Measurements from ENCODE around the gene LGALS7B. TPM values are rescaled to one million over a fixed set of nuclear protein-coding genes. Genes with fewer than 3 reads are reported as not detected.

LGALS7B gene
- total RNA-seq, 1 experiment from 2014 or later = 2.4 TPM

DNA sequence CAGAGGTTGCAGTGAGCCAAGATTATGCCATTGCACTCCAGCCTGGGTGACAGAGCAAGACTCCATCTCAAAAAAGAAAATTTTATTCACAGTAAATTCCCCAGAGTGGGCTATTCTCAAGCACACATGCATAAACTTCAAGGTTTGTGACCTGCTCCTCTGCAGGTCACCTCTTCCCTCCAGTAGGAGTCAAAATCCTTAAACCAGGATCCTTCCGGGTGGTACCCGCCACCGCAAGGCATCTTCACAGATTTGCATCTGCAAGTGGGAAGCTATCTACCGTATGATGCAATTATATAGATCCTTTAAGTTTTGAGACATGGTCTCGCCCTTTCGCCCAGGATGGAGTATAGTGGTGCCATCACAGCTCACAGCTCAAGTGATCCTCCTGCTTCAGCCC, 45.6 kb downstream of the LGALS7B start:
- ChIA-PET CTCF (interaction anchor here (1.3 kb wide), 1 partner anchor 53 kb away, joined by 4 read pairs; no protein-coding TSS in a partner anchor), POLR2A (interaction anchor here (0.7 to 2.2 kb wide), 2 partner anchors 15 to 73 kb away, joined by 3 to 7 read pairs; no protein-coding TSS in a partner anchor)
- BruUV-seq (replicated peaks) = no TSS peak

More for the DNA sequence above, 45.6 kb downstream of the LGALS7B start:
- intact Hi-C loops (cut with micrococcal nuclease) = loop anchor here (5.0 kb wide), 1 partner anchor 97 kb away; no protein-coding TSS in a partner anchor
- Histone ChIP-seq H3K4me2 (ENCODE audit: low read length) (no peak overlapping the region), H3K27ac (ENCODE audit: low read depth, low read length) (no peak overlapping the region), H4K20me1 (ENCODE audit: insufficient read depth) (peaks cover 7% of the 10 kb centered on the region; the same call in 1 of the 2 replicates), H3K4me1 (ENCODE audit: control insufficient read depth in 1 of 2, insufficient read depth in 2 of 2, low read length in 2 of 2) (peaks cover 2 to 32% of the 10 kb centered on the region in 2 experiments; a peak in 3 of 4 replicates), H3K9me3 (ENCODE audit: control insufficient read depth in 1 of 2, insufficient read depth in 1 of 2, low read depth in 1 of 2, low read length in 2 of 2) (no peaks in the 10 kb centered on the region), H3K9me2 (ENCODE audit: insufficient read depth) (no peaks in the 10 kb centered on the region), H2AFZ (ENCODE audit: low read depth, low read length, poor library complexity, severe bottlenecking) (no peak overlapping the region), H3K79me2 (ENCODE audit: insufficient read depth, low read length) (peaks cover 23% of the 10 kb centered on the region; the same call in 1 of the 2 replicates), H3K36me3 (ENCODE audit: control insufficient read depth in 1 of 2, insufficient read depth in 2 of 2, low read length in 2 of 2) (peaks cover 26 to 34% of the 10 kb centered on the region in 2 experiments; a peak in 3 of 4 replicates), H3K27me3 (ENCODE audit: insufficient read depth, low read length) (no peaks in the 10 kb centered on the region), H3K9ac (ENCODE audit: low read length) (no peak overlapping the region), H3K4me3 (replicated peaks in 1 of 2; ENCODE audit: low read depth in 1 of 2, low read length in 2 of 2) (no peak overlapping the region)
- ATAC-seq (no peak), DNase-seq (ENCODE audit: low read depth, low spot score) (no peak)
- TF ChIP-seq SIN3A (IDR thresholded peaks at IDR 0.05; ENCODE audit: low read depth) (no peak), SP1 (IDR thresholded peaks at IDR 0.05; ENCODE audit: low read depth) (no peak), EZH2phosphoT487 (IDR thresholded peaks at IDR 0.05; ENCODE audit: borderline replicate concordance) (no peak), POLR2A (IDR thresholded peaks at IDR 0.05; ENCODE audit: borderline replicate concordance, extremely low read depth, insufficient read depth, insufficient read length) (no peak), EGR1 (IDR thresholded peaks at IDR 0.05; ENCODE audit: low read depth) (no peak)
- TF ChIP-seq, protein P1, sequence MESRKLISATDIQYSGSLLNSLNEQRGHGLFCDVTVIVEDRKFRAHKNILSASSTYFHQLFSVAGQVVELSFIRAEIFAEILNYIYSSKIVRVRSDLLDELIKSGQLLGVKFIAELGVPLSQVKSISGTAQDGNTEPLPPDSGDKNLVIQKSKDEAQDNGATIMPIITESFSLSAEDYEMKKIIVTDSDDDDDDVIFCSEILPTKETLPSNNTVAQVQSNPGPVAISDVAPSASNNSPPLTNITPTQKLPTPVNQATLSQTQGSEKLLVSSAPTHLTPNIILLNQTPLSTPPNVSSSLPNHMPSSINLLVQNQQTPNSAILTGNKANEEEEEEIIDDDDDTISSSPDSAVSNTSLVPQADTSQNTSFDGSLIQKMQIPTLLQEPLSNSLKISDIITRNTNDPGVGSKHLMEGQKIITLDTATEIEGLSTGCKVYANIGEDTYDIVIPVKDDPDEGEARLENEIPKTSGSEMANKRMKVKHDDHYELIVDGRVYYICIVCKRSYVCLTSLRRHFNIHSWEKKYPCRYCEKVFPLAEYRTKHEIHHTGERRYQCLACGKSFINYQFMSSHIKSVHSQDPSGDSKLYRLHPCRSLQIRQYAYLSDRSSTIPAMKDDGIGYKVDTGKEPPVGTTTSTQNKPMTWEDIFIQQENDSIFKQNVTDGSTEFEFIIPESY (IDR thresholded peaks at IDR 0.05; ENCODE audit: extremely low read depth, insufficient replicate concordance, low read length) = no peak
- RAD21 ChIA-PET (ENCODE audit: low non-redundant PET in 1 of 2, low total read pairs in 2 of 2, uncharacterized antibody in 2 of 2, unreplicated experiment in 2 of 2) = no interaction called here
